OCI-LY7 (cell line): ENCODE results near the gene RBM20.

Experiments
- CTCF ChIP-seq: fragments of 200-600 bp; sonication (generic); conservative IDR thresholded peaks from 2 replicates; pipeline ENCODE4 v1.5.1; 2014; ENCODE audit warnings: mild to moderate bottlenecking, antibody characterized with exemption, low read length, moderate library complexity, mixed read lengths
- EZH2phosphoT487 ChIP-seq: fragments of 200-600 bp; sonication (generic); IDR thresholded peaks from 2 replicates; pipeline ENCODE4 v1.6.1; 2018; ENCODE audit warnings: low read depth, borderline replicate concordance, mild to moderate bottlenecking, mixed run types, antibody characterized with exemption, low read length, moderate library complexity, mixed read lengths

- no peak for TF ChIP-seq CTCF
- no peak for TF ChIP-seq EZH2phosphoT487
Observed at GRCh38 chr10:110601581-110601980, 42.6 kb upstream of the RBM20 start.
